ENCODE results near the gene LAPTM5.

LAPTM5 gene

GRCh38 chr1:30759718-30760281 lies 2.2 kb upstream of the LAPTM5 start:
- H3K4me3 ChIP-seq (ENCODE audit: low read length): no peak overlapping the region
- H3K27ac ChIP-seq (ENCODE audit: low read depth, low read length): no peak overlapping the region
- H3K36me3 ChIP-seq (ENCODE audit: insufficient read depth, low read length): no peaks in the 10 kb centered on the region
- H3K4me1 ChIP-seq (ENCODE audit: insufficient read depth, low read length): peaks cover 13% of the 10 kb centered on the region
- peaks cover 3% of the 10 kb centered on the region; the same call in 1 of the 2 replicates for H3K9me3 ChIP-seq (ENCODE audit: insufficient read depth, low read depth, low read length)
- no peaks in the 10 kb centered on the region for H3K27me3 ChIP-seq (ENCODE audit: insufficient read depth, low read length)
- H3K9ac ChIP-seq (ENCODE audit: low read depth, low read length): no peak overlapping the region
- 73% methylated on average over 13 of the region's 13 CpGs for WGBS

DNA sequence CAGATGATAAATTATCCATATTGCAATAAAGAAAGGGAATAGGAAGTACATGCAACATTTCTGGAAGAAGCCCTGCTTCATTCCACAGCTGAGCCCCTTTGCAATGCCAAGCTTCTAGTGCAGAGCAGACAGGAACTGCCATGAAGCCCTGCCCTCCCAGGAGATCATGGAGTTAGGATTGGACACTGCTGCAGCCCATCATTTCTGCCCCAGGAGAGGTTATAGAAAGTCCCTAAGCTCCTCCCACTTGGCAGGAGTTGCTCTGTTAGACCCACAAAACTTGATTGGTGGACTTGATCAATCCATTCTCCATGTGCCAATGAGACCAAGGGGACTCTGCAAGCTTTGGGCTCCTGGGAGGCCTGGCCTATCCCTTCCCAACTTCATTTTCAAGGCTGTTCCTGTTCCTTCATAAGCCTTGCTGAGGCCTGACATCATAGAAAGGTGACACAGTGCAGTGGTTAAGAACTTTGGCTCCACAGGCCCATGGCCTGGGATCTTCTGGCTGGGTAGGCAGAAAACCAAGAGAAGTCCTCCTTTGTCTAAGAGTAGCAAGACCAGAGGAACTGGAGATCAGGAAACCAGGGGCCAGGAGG lies 1.3 kb upstream of the LAPTM5 start:
- Histone ChIP-seq H3K36me3 (ENCODE audit: insufficient read depth, low read length) (no peaks in the 10 kb centered on the region), H3K4me3 (ENCODE audit: low read length) (no peak overlapping the region), H3K27ac (ENCODE audit: low read depth, low read length) (no peak overlapping the region), H3K27me3 (ENCODE audit: insufficient read depth, low read length) (no peaks in the 10 kb centered on the region), H3K9me3 (ENCODE audit: insufficient read depth, low read depth, low read length) (peaks cover 3% of the 10 kb centered on the region; the same call in 1 of the 2 replicates), H3K4me1 (ENCODE audit: insufficient read depth, low read length) (peaks cover 13% of the 10 kb centered on the region), H3K9ac (ENCODE audit: low read depth, low read length) (no peak overlapping the region)

- WGBS: 94% methylated on average over 7 of the region's 7 CpGs
- Histone ChIP-seq H3K9me3 (ENCODE audit: insufficient read depth, low read depth, low read length) (peaks cover 3% of the 10 kb centered on the region; the same call in 1 of the 2 replicates), H3K27ac (ENCODE audit: low read depth, low read length) (no peak overlapping the region), H3K9ac (ENCODE audit: low read depth, low read length) (no peak overlapping the region), H3K4me3 (ENCODE audit: low read length) (no peak overlapping the region), H3K36me3 (ENCODE audit: insufficient read depth, low read length) (no peaks in the 10 kb centered on the region), H3K27me3 (ENCODE audit: insufficient read depth, low read length) (no peaks in the 10 kb centered on the region), H3K4me1 (ENCODE audit: insufficient read depth, low read length) (peaks cover 13% of the 10 kb centered on the region)
Observed at GRCh38 chr1:30758121-30758688, 631 bp upstream of the LAPTM5 start.

- no peaks in the 10 kb centered on the region for H3K36me3 ChIP-seq (ENCODE audit: insufficient read depth, low read length)
- no peak overlapping the region for H3K4me3 ChIP-seq (ENCODE audit: low read length)
- no peak overlapping the region for H3K9ac ChIP-seq (ENCODE audit: low read depth, low read length)
- H3K27ac ChIP-seq (ENCODE audit: low read depth, low read length): no peak overlapping the region
- H3K9me3 ChIP-seq (ENCODE audit: insufficient read depth, low read depth, low read length): peaks cover 3% of the 10 kb centered on the region; the same call in 1 of the 2 replicates
- WGBS: 82% methylated on average over 17 of the region's 17 CpGs
- peaks cover 9% of the 10 kb centered on the region for H3K4me1 ChIP-seq (ENCODE audit: insufficient read depth, low read length)
- no peaks in the 10 kb centered on the region for H3K27me3 ChIP-seq (ENCODE audit: insufficient read depth, low read length)
Observed at GRCh38 chr1:30756545-30757351, 826 bp downstream of the LAPTM5 start.

GRCh38 chr1:30756206-30756544 lies 1.4 kb downstream of the LAPTM5 start:
- Histone ChIP-seq H3K4me3 (ENCODE audit: low read length) (no peak overlapping the region), H3K9ac (ENCODE audit: low read depth, low read length) (no peak overlapping the region), H3K27me3 (ENCODE audit: insufficient read depth, low read length) (no peaks in the 10 kb centered on the region), H3K27ac (ENCODE audit: low read depth, low read length) (no peak overlapping the region), H3K9me3 (ENCODE audit: insufficient read depth, low read depth, low read length) (peaks cover 3% of the 10 kb centered on the region; the same call in 1 of the 2 replicates), H3K4me1 (ENCODE audit: insufficient read depth, low read length) (peaks cover 4% of the 10 kb centered on the region), H3K36me3 (ENCODE audit: insufficient read depth, low read length) (no peaks in the 10 kb centered on the region)
- WGBS: 90% methylated on average over 4 of the region's 4 CpGs

- peaks cover 4% of the 10 kb centered on the region for H3K4me1 ChIP-seq (ENCODE audit: insufficient read depth, low read length)
- H3K9ac ChIP-seq (ENCODE audit: low read depth, low read length): no peak overlapping the region
- WGBS: 89% methylated on average over 4 of the region's 4 CpGs
- no peak overlapping the region for H3K27ac ChIP-seq (ENCODE audit: low read depth, low read length)
- peaks cover 3% of the 10 kb centered on the region; the same call in 1 of the 2 replicates for H3K9me3 ChIP-seq (ENCODE audit: insufficient read depth, low read depth, low read length)
- H3K4me3 ChIP-seq (ENCODE audit: low read length): no peak overlapping the region
- no peaks in the 10 kb centered on the region for H3K36me3 ChIP-seq (ENCODE audit: insufficient read depth, low read length)
- no peaks in the 10 kb centered on the region for H3K27me3 ChIP-seq (ENCODE audit: insufficient read depth, low read length)
Observed at GRCh38 chr1:30755746-30756145, 1.8 kb downstream of the LAPTM5 start.

DNA sequence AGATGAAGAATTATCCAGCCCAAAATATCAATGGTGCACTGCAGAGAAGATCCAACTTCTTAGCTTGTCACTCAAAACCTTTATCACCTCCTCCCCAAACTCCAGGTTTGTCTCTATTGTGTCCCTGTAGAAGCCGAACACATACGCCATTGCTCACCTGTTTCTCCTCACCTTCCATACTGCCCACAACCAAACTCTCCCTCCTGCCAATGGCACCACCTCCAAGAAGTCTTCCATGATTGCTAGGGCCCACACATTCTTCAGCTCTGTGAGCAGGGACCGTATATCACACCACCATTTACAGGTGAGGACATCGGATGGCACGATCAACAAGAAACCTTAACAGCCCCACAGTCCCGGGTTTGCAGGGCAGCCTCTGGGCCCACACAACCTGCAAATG lies 2.2 kb downstream of the LAPTM5 start:
- no peak overlapping the region for H3K9ac ChIP-seq (ENCODE audit: low read depth, low read length)
- peaks cover 3% of the 10 kb centered on the region for H3K4me1 ChIP-seq (ENCODE audit: insufficient read depth, low read length)
- 94% methylated on average over 6 of the region's 6 CpGs for WGBS
- peaks cover 2% of the 10 kb centered on the region; the same call in 1 of the 2 replicates for H3K9me3 ChIP-seq (ENCODE audit: insufficient read depth, low read depth, low read length)
- H3K27ac ChIP-seq (ENCODE audit: low read depth, low read length): no peak overlapping the region
- no peaks in the 10 kb centered on the region for H3K36me3 ChIP-seq (ENCODE audit: insufficient read depth, low read length)
- H3K4me3 ChIP-seq (ENCODE audit: low read length): no peak overlapping the region
- H3K27me3 ChIP-seq (ENCODE audit: insufficient read depth, low read length): no peaks in the 10 kb centered on the region

DNA sequence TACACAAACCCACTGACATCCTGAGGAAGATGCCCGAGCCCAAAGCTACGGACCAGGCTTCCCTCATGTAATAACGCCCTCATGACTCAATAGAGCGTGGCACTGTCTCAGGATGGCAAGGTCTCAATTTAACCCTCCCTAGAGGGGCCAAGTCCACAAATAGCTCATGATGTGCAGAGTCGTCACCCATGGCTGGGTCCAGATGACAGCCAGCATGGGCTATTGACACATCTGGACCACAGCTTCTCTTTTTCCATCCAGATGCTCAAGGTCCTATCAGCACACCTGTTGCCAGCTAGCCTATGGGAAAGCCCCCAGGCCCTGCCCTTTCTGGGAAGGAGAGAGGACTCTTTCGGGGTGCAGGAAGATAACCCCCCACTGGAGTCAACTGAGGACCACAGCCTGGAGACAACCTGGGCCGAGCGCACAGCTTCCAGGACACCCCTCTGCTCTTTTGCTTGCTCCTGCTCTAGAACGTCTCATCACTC lies 2.8 kb downstream of the LAPTM5 start:
- H3K27me3 ChIP-seq (ENCODE audit: insufficient read depth, low read length): no peaks in the 10 kb centered on the region
- no peak overlapping the region for H3K4me3 ChIP-seq (ENCODE audit: low read length)
- no peak overlapping the region for H3K9ac ChIP-seq (ENCODE audit: low read depth, low read length)
- no peaks in the 10 kb centered on the region for H3K36me3 ChIP-seq (ENCODE audit: insufficient read depth, low read length)
- H3K27ac ChIP-seq (ENCODE audit: low read depth, low read length): no peak overlapping the region
- no peaks in the 10 kb centered on the region for H3K4me1 ChIP-seq (ENCODE audit: insufficient read depth, low read length)
- 92% methylated on average over 9 of the region's 9 CpGs for WGBS
- H3K9me3 ChIP-seq (ENCODE audit: insufficient read depth, low read depth, low read length): no peaks in the 10 kb centered on the region

GRCh38 chr1:30753660-30754123 lies 3.9 kb downstream of the LAPTM5 start:
- no peaks in the 10 kb centered on the region for H3K27me3 ChIP-seq (ENCODE audit: insufficient read depth, low read length)
- H3K9me3 ChIP-seq (ENCODE audit: insufficient read depth, low read depth, low read length): no peaks in the 10 kb centered on the region
- no peak overlapping the region for H3K27ac ChIP-seq (ENCODE audit: low read depth, low read length)
- H3K9ac ChIP-seq (ENCODE audit: low read depth, low read length): no peak overlapping the region
- 0 out of 2 replicates have a peak, but pooled peaks cover under 1% of the 10 kb centered on the region for H3K4me1 ChIP-seq (ENCODE audit: insufficient read depth, low read length)
- no peak overlapping the region for H3K4me3 ChIP-seq (ENCODE audit: low read length)
- H3K36me3 ChIP-seq (ENCODE audit: insufficient read depth, low read length): no peaks in the 10 kb centered on the region
- WGBS: 93% methylated on average over 13 of the region's 13 CpGs

- WGBS: 93% methylated on average over 2 of the region's 3 CpGs
- no peak overlapping the region for H3K4me3 ChIP-seq (ENCODE audit: low read length)
- 0 out of 2 replicates have a peak, but pooled peaks cover 6% of the 10 kb centered on the region for H3K4me1 ChIP-seq (ENCODE audit: insufficient read depth, low read length)
- no peaks in the 10 kb centered on the region for H3K9me3 ChIP-seq (ENCODE audit: insufficient read depth, low read depth, low read length)
- no peak overlapping the region for H3K27ac ChIP-seq (ENCODE audit: low read depth, low read length)
- no peaks in the 10 kb centered on the region for H3K36me3 ChIP-seq (ENCODE audit: insufficient read depth, low read length)
- no peaks in the 10 kb centered on the region for H3K27me3 ChIP-seq (ENCODE audit: insufficient read depth, low read length)
- no peak overlapping the region for H3K9ac ChIP-seq (ENCODE audit: low read depth, low read length)
Observed at GRCh38 chr1:30753118-30753517, 4.5 kb downstream of the LAPTM5 start.

GRCh38 chr1:30752651-30752908 lies 5.0 kb downstream of the LAPTM5 start:
- H3K4me1 ChIP-seq (ENCODE audit: insufficient read depth, low read length): 0 out of 2 replicates have a peak, but pooled peaks cover 6% of the 10 kb centered on the region
- no peaks in the 10 kb centered on the region for H3K36me3 ChIP-seq (ENCODE audit: insufficient read depth, low read length)
- no peak overlapping the region for H3K27ac ChIP-seq (ENCODE audit: low read depth, low read length)
- 91% methylated on average over 9 of the region's 9 CpGs for WGBS
- H3K27me3 ChIP-seq (ENCODE audit: insufficient read depth, low read length): no peaks in the 10 kb centered on the region
- H3K9me3 ChIP-seq (ENCODE audit: insufficient read depth, low read depth, low read length): no peaks in the 10 kb centered on the region
- H3K9ac ChIP-seq (ENCODE audit: low read depth, low read length): no peak overlapping the region
- H3K4me3 ChIP-seq (ENCODE audit: low read length): no peak overlapping the region

Measured in HUES64 (cell line).